SU-DHL-6 (cell line): ENCODE measurements around the gene DSN1.

Experiments used
- H2AFZ ChIP-seq: fragments of 200-600 bp; sonication (generic); 2 replicates; pipeline ENCODE4 v1.6.1; 2014; ENCODE audit warnings: low read depth, mild to moderate bottlenecking, moderate library complexity, mixed read lengths, antibody characterized with exemption, low read length; ENCODE audit not compliant: severe bottlenecking
- H3F3A ChIP-seq: fragments of 200-600 bp; shearing (Covaris generic); 2 replicates; pipeline ENCODE4 v1.6.0; 2016; ENCODE audit warnings: antibody characterized with exemption, mild to moderate bottlenecking; ENCODE audit not compliant: insufficient read depth
- H3K27ac ChIP-seq: fragments of 200-600 bp; sonication (generic); 2 replicates; pipeline ENCODE4 v1.5.1; 2016; ENCODE audit warnings: low read depth, mild to moderate bottlenecking, low read length, moderate library complexity, mixed read lengths
- H3K27me3 ChIP-seq: fragments of 200-600 bp; sonication (generic), shearing (Covaris generic); 2 replicates; pipeline ENCODE4 v1.6.0; 2014; ENCODE audit warnings: mild to moderate bottlenecking, low read length
- H3K36me3 ChIP-seq: fragments of 200-600 bp; sonication (generic); 2 replicates; pipeline ENCODE4 v1.6.1; 2014; ENCODE audit warnings: mild to moderate bottlenecking, low read length, mixed read lengths
- H3K4me2 ChIP-seq: fragments of 300-600, 200-600 bp; shearing (Covaris generic), sonication (generic); 2 replicates; pipeline ENCODE4 v1.6.0; 2014; ENCODE audit warnings: low read length, low read depth, mild to moderate bottlenecking; ENCODE audit not compliant: poor library complexity, severe bottlenecking
- H3K4me3 ChIP-seq: fragments of 200-600 bp; sonication (generic); 2 replicates; pipeline ENCODE4 v1.5.1; 2014; ENCODE audit warnings: antibody characterized with exemption, low read length, mild to moderate bottlenecking, mixed read lengths; ENCODE audit not compliant: insufficient read depth, poor library complexity, severe bottlenecking
- H3K79me2 ChIP-seq: fragments of 200-600 bp; sonication (generic); 2 replicates; pipeline ENCODE4 v1.6.1; 2014; ENCODE audit warnings: mild to moderate bottlenecking, low read length, moderate library complexity; ENCODE audit not compliant: insufficient read depth
- H3K9ac ChIP-seq: fragments of 200-600 bp; sonication (generic); 2 replicates; pipeline ENCODE4 v1.7.0; 2014; ENCODE audit warnings: mild to moderate bottlenecking, low read length
- H3K9me2 ChIP-seq: fragments of 200-600 bp; sonication (generic); replicated peaks from 2 replicates; pipeline ENCODE4 v1.6.1; 2014; ENCODE audit warnings: low read length; ENCODE audit not compliant: insufficient read depth
- H3K9me3 ChIP-seq: fragments of 200-600 bp; sonication (generic); 2 replicates; pipeline ENCODE4 v1.6.1; 2014; ENCODE audit warnings: low read length, mixed read lengths; ENCODE audit not compliant: insufficient read depth
- H4K20me1 ChIP-seq: fragments of 200-600 bp; sonication (generic); 2 replicates; pipeline ENCODE4 v1.6.1; 2014; ENCODE audit warnings: low read depth, mild to moderate bottlenecking, antibody characterized with exemption, low read length, moderate library complexity, mixed read lengths
- EZH2phosphoT487 ChIP-seq: fragments of 200-600 bp; sonication (generic), shearing (Covaris generic); conservative IDR thresholded peaks from 2 replicates; pipeline ENCODE4 v1.6.1; 2018; ENCODE audit warnings: mild to moderate bottlenecking, antibody characterized with exemption, low read length, moderate library complexity, mixed read lengths
- TF ChIP-seq, protein P1 (sequence below): fragments of 200-600 bp; sonication (generic); IDR thresholded peaks from one replicate; pipeline ENCODE4 v1.5.1; 2017; ENCODE audit warnings: antibody characterized with exemption, mild to moderate bottlenecking, low read length, moderate library complexity; ENCODE audit not compliant: insufficient read depth, poor library complexity, severe bottlenecking

The DSN1 gene

DNA sequence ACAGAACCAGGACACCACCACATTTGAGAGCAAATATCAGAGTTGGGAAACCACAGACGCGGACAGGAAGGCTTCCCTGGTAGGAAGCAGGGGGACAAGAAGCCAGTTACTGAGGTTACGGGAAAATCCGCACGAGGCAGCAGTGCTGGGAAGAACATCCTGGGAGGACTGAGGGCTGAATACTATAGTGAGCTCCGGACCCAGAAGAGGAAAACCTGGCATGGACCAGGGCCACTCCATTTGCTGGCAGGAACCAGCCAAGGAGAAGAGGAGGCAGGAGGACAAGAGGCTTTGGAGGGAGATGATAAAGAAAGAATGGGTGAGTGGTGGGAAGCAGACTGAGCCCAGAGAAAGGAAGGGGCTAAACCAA lies 6.1 kb upstream of the DSN1 start:
- H4K20me1 ChIP-seq, result no peaks in the 10 kb centered on the region
- H3K27ac ChIP-seq, result no peak overlapping the region
- H3K79me2 ChIP-seq, result no peaks in the 10 kb centered on the region
- no peaks in the 10 kb centered on the region for H3K36me3 ChIP-seq
- H3F3A ChIP-seq, result peaks cover 15% of the 10 kb centered on the region
- H3K9me2 ChIP-seq, result no peaks in the 10 kb centered on the region
- no peak overlapping the region for H3K9ac ChIP-seq
- no peaks in the 10 kb centered on the region for H3K27me3 ChIP-seq
- TF ChIP-seq, protein P1, sequence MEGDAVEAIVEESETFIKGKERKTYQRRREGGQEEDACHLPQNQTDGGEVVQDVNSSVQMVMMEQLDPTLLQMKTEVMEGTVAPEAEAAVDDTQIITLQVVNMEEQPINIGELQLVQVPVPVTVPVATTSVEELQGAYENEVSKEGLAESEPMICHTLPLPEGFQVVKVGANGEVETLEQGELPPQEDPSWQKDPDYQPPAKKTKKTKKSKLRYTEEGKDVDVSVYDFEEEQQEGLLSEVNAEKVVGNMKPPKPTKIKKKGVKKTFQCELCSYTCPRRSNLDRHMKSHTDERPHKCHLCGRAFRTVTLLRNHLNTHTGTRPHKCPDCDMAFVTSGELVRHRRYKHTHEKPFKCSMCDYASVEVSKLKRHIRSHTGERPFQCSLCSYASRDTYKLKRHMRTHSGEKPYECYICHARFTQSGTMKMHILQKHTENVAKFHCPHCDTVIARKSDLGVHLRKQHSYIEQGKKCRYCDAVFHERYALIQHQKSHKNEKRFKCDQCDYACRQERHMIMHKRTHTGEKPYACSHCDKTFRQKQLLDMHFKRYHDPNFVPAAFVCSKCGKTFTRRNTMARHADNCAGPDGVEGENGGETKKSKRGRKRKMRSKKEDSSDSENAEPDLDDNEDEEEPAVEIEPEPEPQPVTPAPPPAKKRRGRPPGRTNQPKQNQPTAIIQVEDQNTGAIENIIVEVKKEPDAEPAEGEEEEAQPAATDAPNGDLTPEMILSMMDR, result no peak
- no peak for TF ChIP-seq EZH2phosphoT487
- H3K4me3 ChIP-seq, result no peak overlapping the region
- H2AFZ ChIP-seq, result no peak overlapping the region
- no peak overlapping the region for H3K4me2 ChIP-seq
- no peaks in the 10 kb centered on the region for H3K9me3 ChIP-seq

DNA sequence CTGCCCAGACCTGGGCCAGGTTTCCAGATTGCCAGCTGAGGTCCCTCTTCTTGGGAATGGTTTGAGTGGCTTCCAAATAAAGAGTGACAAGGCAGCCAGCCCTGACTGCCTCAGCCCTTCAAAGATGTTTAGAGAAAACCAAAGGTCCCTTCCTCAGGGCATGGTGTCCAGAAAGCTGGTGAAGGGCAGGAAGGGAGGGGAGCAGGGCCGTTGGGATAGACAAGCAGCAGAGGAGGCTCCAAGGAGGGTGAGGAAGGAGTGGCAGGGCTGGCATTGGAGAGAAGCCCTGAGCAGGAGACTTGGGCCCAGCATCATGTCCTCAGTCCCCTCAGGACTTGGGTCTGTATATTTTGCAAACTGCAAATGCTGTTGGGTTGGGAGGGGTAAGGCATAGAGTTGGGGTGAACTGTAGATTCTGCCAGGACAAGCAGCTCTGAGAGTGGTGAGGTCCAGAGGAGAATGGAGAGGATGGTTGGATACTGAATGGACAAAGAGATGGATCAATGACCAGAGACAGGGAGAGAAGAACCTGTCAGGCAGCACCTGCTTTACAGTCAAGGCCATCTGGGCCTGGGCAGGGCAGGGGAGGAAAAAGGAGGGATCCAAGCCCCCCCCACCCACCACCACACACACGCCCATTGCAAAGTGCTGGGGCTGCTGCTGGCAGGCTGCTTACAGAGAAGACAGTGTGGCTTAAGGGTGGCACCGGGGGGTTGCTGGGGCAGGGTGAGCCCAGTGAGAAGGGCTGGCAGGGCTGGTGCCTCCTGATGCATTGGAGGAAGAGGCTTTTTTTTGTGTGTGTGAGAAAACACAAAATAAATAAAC lies 5.5 kb upstream of the DSN1 start:
- Histone ChIP-seq H3K27ac (no peak overlapping the region), H3K9me3 (no peaks in the 10 kb centered on the region), H3K9me2 (no peaks in the 10 kb centered on the region), H3K4me2 (no peak overlapping the region), H3K9ac (no peak overlapping the region), H3F3A (peaks cover 15% of the 10 kb centered on the region), H2AFZ (no peak overlapping the region), H3K4me3 (no peak overlapping the region), H3K27me3 (no peaks in the 10 kb centered on the region), H3K36me3 (no peaks in the 10 kb centered on the region), H4K20me1 (no peaks in the 10 kb centered on the region), H3K79me2 (no peaks in the 10 kb centered on the region)
- TF ChIP-seq, protein P1, result no peak
- TF ChIP-seq EZH2phosphoT487, result no peak

DNA sequence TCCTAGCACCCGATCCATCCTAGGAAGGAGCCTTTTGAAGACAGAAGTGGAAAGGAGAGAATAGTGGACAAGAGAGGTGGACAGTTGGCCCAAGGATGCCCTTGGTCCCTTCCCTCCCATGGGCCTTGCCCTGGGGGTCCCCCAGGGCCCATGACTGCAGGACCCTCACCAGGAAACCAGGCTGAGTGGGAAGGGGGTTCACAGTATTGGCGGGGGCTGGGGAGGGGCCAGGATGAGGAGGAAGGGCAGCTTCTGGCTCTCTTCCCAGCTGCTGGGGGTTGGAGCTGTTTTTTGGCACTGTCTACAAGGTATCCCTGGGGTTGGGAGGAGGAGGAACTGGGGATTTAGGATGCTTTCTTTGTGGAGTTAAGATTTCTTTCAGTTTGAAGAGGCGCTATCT lies 4.0 kb upstream of the DSN1 start:
- no peaks in the 10 kb centered on the region for H3K36me3 ChIP-seq
- H3K79me2 ChIP-seq, result peaks cover 8% of the 10 kb centered on the region
- H3F3A ChIP-seq, result peaks cover 15% of the 10 kb centered on the region
- H4K20me1 ChIP-seq, result no peaks in the 10 kb centered on the region
- no peaks in the 10 kb centered on the region for H3K9me3 ChIP-seq
- H3K4me2 ChIP-seq, result no peak overlapping the region
- no peaks in the 10 kb centered on the region for H3K27me3 ChIP-seq
- no peaks in the 10 kb centered on the region for H3K9me2 ChIP-seq
- no peak overlapping the region for H3K9ac ChIP-seq
- no peak overlapping the region for H3K27ac ChIP-seq
- H2AFZ ChIP-seq, result no peak overlapping the region
- TF ChIP-seq, protein P1, result no peak
- no peak for TF ChIP-seq EZH2phosphoT487
- H3K4me3 ChIP-seq, result no peak overlapping the region
